Aorta (tissue), 5 donors: ENCODE data around the gene SERPINB6. TPM values are rescaled to one million over a fixed set of nuclear protein-coding genes. Genes with fewer than 3 reads are reported as not detected.
A peak's percentile ranks its signal among the peaks of the same experiment; 100 is the strongest.

ENCODE experiments used
- ATAC-seq: fragments of 200-7000 bp; cut with Tn5 transposase; one replicate; pipeline ENCODE4 v1.9.1; 2022; ENCODE audit warnings: moderate library complexity; ENCODE audit not compliant: low FRiP score
- DNase-seq, 2 donors: peaks; one replicate each; pipeline ENCODE4 v3.0.0-alpha.2; 2020
- H3K27ac ChIP-seq, 2 donors: one replicate each; pipeline ENCODE4 v1.5.1; 2013; ENCODE audit warnings: low read length in 2 of 2, mild to moderate bottlenecking in 2 of 2, moderate library complexity in 2 of 2, control low read depth in 1 of 2, inconsistent platforms in 1 of 2, low read depth in 1 of 2
- H3K27me3 ChIP-seq, 2 donors: one replicate each; pipeline ENCODE4 v1.6.1; 2013; ENCODE audit warnings: control low read depth in 1 of 2, low read length in 1 of 2, mild to moderate bottlenecking in 1 of 2, moderate library complexity in 1 of 2; ENCODE audit not compliant: insufficient read depth in 2 of 2, control insufficient read depth in 1 of 2
- H3K36me3 ChIP-seq, 2 donors: one replicate each; pipeline ENCODE4 v1.6.1; 2013; ENCODE audit warnings: control low read depth in 1 of 2, low read length in 1 of 2, mild to moderate bottlenecking in 1 of 2; ENCODE audit not compliant: insufficient read depth in 2 of 2, control insufficient read depth in 1 of 2
- H3K4me1 ChIP-seq, 2 donors: one replicate each; pipeline ENCODE4 v1.6.1; 2013; ENCODE audit warnings: low read length in 2 of 2, control low read depth in 1 of 2, mild to moderate bottlenecking in 1 of 2, moderate library complexity in 1 of 2; ENCODE audit not compliant: insufficient read depth in 2 of 2, control insufficient read depth in 1 of 2
- H3K4me3 ChIP-seq, 2 donors: one replicate each; pipeline ENCODE4 v1.5.1; 2013; ENCODE audit warnings: low read length in 2 of 2, control low read depth in 1 of 2, mild to moderate bottlenecking in 1 of 2
- H3K9me3 ChIP-seq: one replicate; pipeline ENCODE4 v1.6.1; 2013; ENCODE audit warnings: mild to moderate bottlenecking, low read length; ENCODE audit not compliant: control insufficient read depth
- WGBS, 2 donors: extraction: QIAGEN DNeasy Blood & Tissue Kit; methylation state at CpG; one replicate each; pipeline ENCODE4 v1.1.7; 2013; 5-methylcytosine and 5-hydroxymethylcytosine counted together
- intact Hi-C, 2 donors: fragments of 100-400 bp; cut with DNase I; formaldehyde crosslinking; loops; one replicate each; pipeline versions ENCODE4 v1.14.2 to v1.15.0; 2022
- polyA plus RNA-seq, 2 donors: library from polyadenylated mRNA; stranded (reverse); fragments of 200-250 nt; gene quantifications; one replicate each; pipeline ENCODE4 v1.2.3, GENCODE V29; 2013
- total RNA-seq, 2 donors: library from RNA; stranded (reverse); fragmentation: NEBNext Ultra II Directional; extraction: Animal tissue kit (Norgen Biotek cat#: 25700); gene quantifications; one replicate each; pipeline ENCODE4 v1.2.1, GENCODE V29; 2021
- donor health status: healthy with polysubstance abuse.
- donor health status: Bipolar disorder and iron deficiency.
- donor health status: DM: no; HTN: no; CAD: no.
- donor health status: DM: no; HTN: no; CAD: no.
- donor health status: DM: yes; HTN: yes; CAD: no.

SERPINB6 gene
- total and polyA plus RNA-seq, 4 donors: 111 to 243 (median 153) TPM

DNA sequence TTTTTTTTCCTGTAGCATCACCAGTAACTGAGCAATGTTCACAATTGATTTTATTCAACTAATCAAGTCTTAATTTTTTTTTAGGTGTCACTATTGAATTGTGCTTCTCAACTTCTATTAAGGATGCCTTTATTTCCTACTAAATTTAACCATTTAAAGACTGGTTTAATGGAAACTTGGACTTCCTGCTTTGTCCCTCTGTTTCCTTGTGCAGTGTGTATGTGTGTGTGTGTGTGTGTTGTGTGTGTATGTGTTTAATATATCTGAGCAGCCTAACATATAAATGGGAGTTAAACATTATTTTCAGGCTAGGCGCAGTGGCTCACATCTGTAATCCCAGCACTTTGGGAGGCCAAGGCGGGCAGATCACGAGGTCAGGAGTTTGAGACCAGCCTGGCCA is 1.8 kb downstream of the SERPINB6 start:
- ATAC-seq: no peak
- H3K27ac ChIP-seq: peak overlapping the region in 1 of 2 donors; percentile 12
- H3K36me3 ChIP-seq: no peaks in the 10 kb centered on the region
- H3K4me1 ChIP-seq: no peaks in the 10 kb centered on the region
- no peak overlapping the region for H3K4me3 ChIP-seq
- no peaks in the 10 kb centered on the region for H3K27me3 ChIP-seq
- WGBS, 2 donors: 85% methylated on average over 3 of the region's 3 CpGs
- intact Hi-C loops: no loop called here
- DNase-seq: no peak
- H3K9me3 ChIP-seq: no peaks in the 10 kb centered on the region

DNA sequence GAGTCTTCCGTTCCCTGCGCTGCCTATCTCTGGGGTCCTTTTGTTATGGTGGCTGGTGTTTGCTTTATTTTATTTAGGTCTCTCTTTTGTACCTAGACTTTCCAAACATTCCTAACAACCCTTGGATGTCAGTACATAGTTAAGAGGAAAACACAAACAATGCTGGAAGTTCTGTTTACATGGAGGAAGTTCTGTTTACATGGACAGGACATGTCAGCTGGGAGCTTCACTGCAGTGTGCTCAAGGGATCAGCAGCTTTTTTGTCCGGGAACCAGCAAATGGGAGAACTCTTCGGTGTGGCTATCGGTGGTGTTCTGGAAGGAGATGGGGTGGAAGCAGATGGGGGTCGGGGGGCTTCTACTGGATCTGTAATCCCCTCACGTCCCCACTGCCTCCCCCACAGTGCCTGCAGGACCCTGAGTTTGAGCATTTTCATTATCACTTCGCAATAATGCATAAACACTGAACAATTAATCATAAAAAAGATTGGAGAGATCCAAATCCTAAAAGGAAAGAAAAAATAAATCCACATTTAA is 2.7 kb downstream of the SERPINB6 start:
- Histone ChIP-seq H3K9me3 (no peaks in the 10 kb centered on the region), H3K4me3 (no peak overlapping the region), H3K36me3 (no peaks in the 10 kb centered on the region), H3K4me1 (no peaks in the 10 kb centered on the region), H3K27ac (no peak overlapping the region), H3K27me3 (no peaks in the 10 kb centered on the region)
- intact Hi-C loops: no loop called here
- no peak for ATAC-seq
- 82 to 84% methylated on average over 8 of the region's 8 CpGs for WGBS, 2 donors
- no peak for DNase-seq

DNA sequence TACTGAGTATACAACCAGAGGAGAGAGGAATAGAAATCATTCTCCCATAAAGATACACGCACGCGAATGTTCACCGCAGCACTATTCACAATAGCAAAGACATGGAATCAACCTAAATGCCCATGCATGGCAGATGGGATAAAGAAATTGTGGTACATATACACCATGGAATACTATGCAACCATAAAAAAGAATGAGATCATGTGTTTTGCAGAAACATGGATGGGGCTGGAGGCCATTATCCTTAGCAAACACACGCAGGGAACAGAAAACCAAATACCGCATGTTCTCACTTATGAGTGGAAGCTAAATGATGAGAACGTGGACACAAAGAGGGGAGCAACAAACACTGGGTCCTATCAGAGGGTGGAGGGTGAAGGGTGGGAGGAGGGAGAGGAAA is 3.4 kb downstream of the SERPINB6 start:
- Histone ChIP-seq H3K4me1 (no peaks in the 10 kb centered on the region), H3K27me3 (no peaks in the 10 kb centered on the region), H3K4me3 (no peak overlapping the region), H3K9me3 (no peaks in the 10 kb centered on the region), H3K36me3 (no peaks in the 10 kb centered on the region), H3K27ac (no peak overlapping the region)
- ATAC-seq: no peak
- intact Hi-C loops: no loop called here
- no peak for DNase-seq
- WGBS, 2 donors: 96 to 97% methylated on average over 7 of the region's 7 CpGs

DNA sequence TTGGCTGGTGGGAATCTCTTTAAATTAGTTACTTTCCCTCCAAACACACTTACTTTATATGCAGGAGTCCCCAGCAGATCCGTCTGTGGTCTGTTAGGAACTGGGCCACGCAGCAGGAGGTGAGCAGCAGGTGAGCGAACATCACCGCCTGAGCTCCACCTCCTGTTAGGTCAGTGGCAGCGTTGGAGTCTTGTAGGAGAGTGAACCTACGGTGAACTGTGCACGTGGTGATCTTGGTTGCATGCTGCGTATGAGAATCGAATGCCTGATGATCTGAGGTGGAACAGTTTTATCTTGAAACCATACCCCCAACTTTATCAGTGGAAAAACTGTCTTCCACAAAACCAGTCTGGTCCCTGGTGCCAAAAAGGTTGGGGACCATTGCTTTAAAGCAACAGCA is 5.0 kb downstream of the SERPINB6 start:
- no peak for ATAC-seq
- no peaks in the 10 kb centered on the region for H3K4me1 ChIP-seq
- DNase-seq: no peak
- intact Hi-C loops: no loop called here
- H3K27me3 ChIP-seq: no peaks in the 10 kb centered on the region
- H3K36me3 ChIP-seq: no peaks in the 10 kb centered on the region
- H3K9me3 ChIP-seq: no peaks in the 10 kb centered on the region
- whole genome bisulfite sequencing, 2 donors: 81 to 82% methylated on average over 9 of the region's 9 CpGs
- H3K4me3 ChIP-seq: no peak overlapping the region
- H3K27ac ChIP-seq: no peak overlapping the region

DNA sequence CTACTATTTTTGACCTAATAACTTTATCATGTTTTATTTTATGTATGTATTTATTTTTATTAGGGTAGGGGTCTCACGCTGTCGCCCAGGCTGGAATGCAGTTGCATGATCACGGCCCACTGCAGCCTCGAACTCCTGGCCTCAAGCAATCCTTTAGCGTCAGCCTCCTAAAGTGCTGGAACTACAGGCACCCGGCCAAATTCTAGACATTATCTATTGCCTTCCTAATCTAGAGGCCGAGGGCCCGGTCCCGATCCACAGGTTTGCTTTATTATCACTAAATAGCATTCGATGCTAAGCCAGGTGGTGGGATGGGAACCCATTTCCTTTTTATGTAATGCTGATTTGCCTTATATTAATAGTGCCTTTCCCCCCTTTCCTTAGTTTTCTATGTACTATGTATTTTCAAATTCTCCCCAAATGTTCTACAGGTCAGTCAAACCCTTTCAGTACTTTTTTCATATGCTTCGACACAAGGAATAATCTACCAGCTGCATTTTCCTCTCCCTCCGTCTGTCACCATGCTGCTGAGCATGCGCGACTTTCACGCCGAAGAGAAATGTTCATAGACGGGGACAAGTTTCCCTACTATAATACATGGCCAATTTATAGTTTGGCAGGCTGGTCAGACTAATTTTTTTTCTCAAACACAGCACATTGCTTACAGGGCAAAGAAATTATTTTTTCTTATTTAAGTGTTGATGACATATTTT is 6.4 kb downstream of the SERPINB6 start:
- H3K36me3 ChIP-seq: no peaks in the 10 kb centered on the region
- DNase-seq: no peak
- ATAC-seq: no peak
- H3K4me1 ChIP-seq: no peaks in the 10 kb centered on the region
- H3K9me3 ChIP-seq: no peaks in the 10 kb centered on the region
- no peak overlapping the region for H3K4me3 ChIP-seq
- no peak overlapping the region for H3K27ac ChIP-seq
- WGBS, 2 donors: 89 to 90% methylated on average over 17 of the region's 17 CpGs
- intact Hi-C loops: no loop called here
- H3K27me3 ChIP-seq: no peaks in the 10 kb centered on the region

DNA sequence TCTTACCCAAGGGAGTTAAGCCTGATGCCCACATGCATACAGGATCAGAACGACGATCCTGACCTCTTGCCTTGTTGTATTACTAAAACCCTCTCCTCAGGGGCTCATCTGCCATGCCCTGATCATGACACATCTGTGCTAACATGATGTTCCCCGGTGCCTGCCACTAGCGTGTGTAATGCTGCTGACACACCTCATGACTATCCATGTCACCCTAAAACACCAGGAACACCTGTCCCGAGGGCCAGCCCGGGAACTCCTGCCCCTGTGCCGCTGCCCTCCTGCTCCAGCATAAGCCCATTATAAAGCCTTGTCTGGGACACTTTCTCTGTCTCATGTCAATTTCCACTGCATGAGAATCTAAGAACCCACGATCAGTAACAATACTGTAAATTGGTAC is 7.6 kb downstream of the SERPINB6 start:
- ATAC-seq: no peak

DNA sequence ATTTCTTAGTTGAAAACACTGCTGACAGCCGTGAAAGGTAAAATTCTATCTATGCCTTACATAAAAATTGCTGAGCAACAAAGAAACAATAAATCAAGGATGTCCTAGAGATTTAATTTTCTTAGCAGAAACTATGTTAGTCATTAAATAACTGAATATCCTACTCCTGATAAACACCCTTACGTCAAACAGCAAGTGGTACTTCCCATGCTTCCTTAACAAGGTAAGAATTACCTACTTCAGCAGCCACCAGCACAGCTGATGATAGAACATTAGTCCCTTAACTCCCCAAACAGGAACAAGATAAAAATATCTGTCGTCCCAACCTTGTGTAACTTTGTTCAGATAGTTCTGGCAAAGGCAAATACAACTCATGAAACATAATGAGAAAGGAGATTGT is 8.7 kb downstream of the SERPINB6 start:
- H3K27me3 ChIP-seq: no peaks in the 10 kb centered on the region
- WGBS, 2 donors: 79 to 82% methylated on average over 3 of the region's 3 CpGs
- peaks cover 0 to 2% of the 10 kb centered on the region in 2 donors for H3K36me3 ChIP-seq
- no peaks in the 10 kb centered on the region for H3K4me1 ChIP-seq
- no peak for ATAC-seq
- H3K4me3 ChIP-seq: no peak overlapping the region
- intact Hi-C loops: no loop called here
- H3K9me3 ChIP-seq: no peaks in the 10 kb centered on the region
- no peak for DNase-seq
- no peak overlapping the region for H3K27ac ChIP-seq

More for the DNA sequence above, 7.6 kb downstream of the SERPINB6 start:
- 94 to 95% methylated on average over 8 of the region's 8 CpGs for WGBS, 2 donors
- intact Hi-C loops: no loop called here
- Histone ChIP-seq H3K36me3 (peaks cover 0 to 2% of the 10 kb centered on the region in 2 donors), H3K27ac (no peak overlapping the region), H3K27me3 (no peaks in the 10 kb centered on the region), H3K4me1 (no peaks in the 10 kb centered on the region), H3K4me3 (no peak overlapping the region), H3K9me3 (no peaks in the 10 kb centered on the region)
- no peak for DNase-seq

DNA sequence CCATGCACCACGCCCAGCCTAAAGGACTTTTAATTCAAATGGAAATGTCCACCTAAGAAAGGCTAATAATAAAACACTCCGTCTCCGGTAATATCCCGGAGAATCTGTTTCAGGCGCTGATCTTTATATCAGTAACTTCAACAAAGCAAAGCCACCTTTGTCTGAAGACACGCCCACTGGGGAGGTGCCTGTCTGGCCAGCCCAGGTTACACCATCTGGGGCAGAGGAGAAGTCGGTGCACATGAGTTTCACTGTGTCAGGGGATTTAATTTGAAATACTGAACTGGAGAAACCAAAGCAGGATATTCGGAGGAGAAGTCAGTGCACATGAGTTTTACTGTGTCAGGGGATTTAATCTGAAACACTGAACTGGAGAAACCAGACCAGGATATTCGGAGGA is 9.4 kb downstream of the SERPINB6 start:
- Histone ChIP-seq H3K36me3 (peaks cover 0 to 2% of the 10 kb centered on the region in 2 donors), H3K9me3 (no peaks in the 10 kb centered on the region), H3K4me3 (no peak overlapping the region), H3K27me3 (no peaks in the 10 kb centered on the region), H3K27ac (no peak overlapping the region), H3K4me1 (no peaks in the 10 kb centered on the region)
- ATAC-seq (no peak), DNase-seq (no peak)
- 92 to 97% methylated on average over 9 of the region's 9 CpGs for WGBS, 2 donors
- intact Hi-C loops: no loop called here

DNA sequence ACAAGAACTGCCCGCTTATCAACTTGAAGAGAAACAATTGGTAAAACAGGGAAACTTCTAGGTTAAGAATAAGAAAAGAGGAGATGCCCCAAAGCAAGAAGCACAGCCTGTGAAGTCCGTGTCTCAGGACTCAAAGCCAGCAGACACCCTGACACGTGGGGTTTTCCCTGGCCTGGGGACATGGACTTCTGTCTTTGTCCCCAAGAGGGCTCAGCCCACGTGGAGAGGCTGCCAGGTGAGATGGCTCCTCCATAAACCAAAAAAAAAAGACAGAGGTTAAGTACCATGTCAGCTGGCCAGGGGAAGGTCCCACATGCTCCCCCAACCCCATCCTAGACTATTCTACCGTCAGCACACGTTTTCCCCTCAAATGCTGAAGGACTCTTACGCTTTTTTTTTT is 9.9 kb downstream of the SERPINB6 start:
- no peak for ATAC-seq
- Histone ChIP-seq H3K36me3 (peaks cover 0 to 2% of the 10 kb centered on the region in 2 donors), H3K27me3 (no peaks in the 10 kb centered on the region), H3K4me1 (no peaks in the 10 kb centered on the region), H3K4me3 (no peak overlapping the region), H3K27ac (no peak overlapping the region), H3K9me3 (no peaks in the 10 kb centered on the region)
- intact Hi-C loops: no loop called here
- 90 to 94% methylated on average over 7 of the region's 7 CpGs for WGBS, 2 donors
- no peak for DNase-seq
